Neuronal stem cell (in vitro differentiated cells): ENCODE data around the gene GMDS.

Experiments used
- DNase-seq: peaks from one replicate; pipeline ENCODE4 v3.0.0-alpha.2; 2013; ENCODE audit warnings: low spot score
- H2AFZ ChIP-seq: one replicate; pipeline ENCODE4 v1.6.1; 2013; ENCODE audit warnings: mild to moderate bottlenecking, low read length, inconsistent platforms
- H2AK5ac ChIP-seq: 2 replicates; pipeline ENCODE4 v1.6.1; 2013; ENCODE audit warnings: low read depth, mild to moderate bottlenecking, inconsistent platforms, low read length, moderate library complexity, mixed read lengths
- H2BK120ac ChIP-seq: 2 replicates; pipeline ENCODE4 v1.6.1; 2013; ENCODE audit warnings: low read depth, mild to moderate bottlenecking, inconsistent platforms, low read length, moderate library complexity, mixed read lengths
- H2BK12ac ChIP-seq: one replicate; pipeline ENCODE4 v1.6.1; 2013; ENCODE audit warnings: low read length, inconsistent platforms
- H2BK15ac ChIP-seq: 2 replicates; pipeline ENCODE4 v1.6.1; 2013; ENCODE audit warnings: mild to moderate bottlenecking, low read length, inconsistent platforms, mixed read lengths
- H2BK5ac ChIP-seq: one replicate; pipeline ENCODE4 v1.6.1; 2013; ENCODE audit warnings: inconsistent platforms, mild to moderate bottlenecking, low read length, moderate library complexity
- H3K14ac ChIP-seq: one replicate; pipeline ENCODE4 v1.6.1; 2013; ENCODE audit warnings: low read length, inconsistent platforms
- H3K18ac ChIP-seq: 2 replicates; pipeline ENCODE4 v1.6.1; 2013; ENCODE audit warnings: low read length, inconsistent platforms
- H3K23ac ChIP-seq: 2 replicates; pipeline ENCODE4 v1.6.1; 2013; ENCODE audit warnings: low read depth, mild to moderate bottlenecking, mixed read lengths, low read length, inconsistent platforms; ENCODE audit not compliant: poor library complexity
- H3K27ac ChIP-seq: replicated peaks from 3 replicates; pipeline ENCODE4 v1.5.1; 2013; ENCODE audit warnings: low read length, inconsistent platforms
- H3K27me3 ChIP-seq, 3 experiments: 2 replicates each; pipeline ENCODE4 v1.6.1; 2013; ENCODE audit warnings: low read length in 3 of 3, mild to moderate bottlenecking in 2 of 3, inconsistent platforms in 1 of 3, low read depth in 1 of 3, mixed read lengths in 1 of 3, moderate library complexity in 1 of 3; ENCODE audit not compliant: control insufficient read depth in 3 of 3, insufficient read depth in 3 of 3
- H3K36me3 ChIP-seq, 2 donors: replicated peaks in 1 of 2; 2 replicates each; pipeline ENCODE4 v1.6.1; 2013; ENCODE audit warnings: low read length in 2 of 2; ENCODE audit not compliant: control insufficient read depth in 2 of 2, insufficient read depth in 2 of 2
- H3K4ac ChIP-seq: 2 replicates; pipeline ENCODE4 v1.6.1; 2013; ENCODE audit warnings: inconsistent platforms, mild to moderate bottlenecking, low read length, moderate library complexity
- H3K4me1 ChIP-seq, 2 donors: 1 replicate in 1 of 2; 2 replicates in 1 of 2; pipeline ENCODE4 v1.6.1; 2013; ENCODE audit warnings: low read length in 2 of 2, low read depth in 1 of 2; ENCODE audit not compliant: control insufficient read depth in 2 of 2, insufficient read depth in 1 of 2
- H3K4me2 ChIP-seq: one replicate; pipeline ENCODE4 v1.6.1; 2013; ENCODE audit warnings: mild to moderate bottlenecking, low read length, inconsistent platforms; ENCODE audit not compliant: insufficient read depth, poor library complexity, severe bottlenecking
- H3K4me3 ChIP-seq, 2 donors: 2 replicates each; pipeline ENCODE4 v1.5.1; 2013; ENCODE audit warnings: low read length in 2 of 2, mild to moderate bottlenecking in 2 of 2, inconsistent platforms in 1 of 2, moderate library complexity in 1 of 2
- H3K79me1 ChIP-seq: one replicate; pipeline ENCODE4 v1.6.1; 2013; ENCODE audit warnings: low read depth, mild to moderate bottlenecking, inconsistent platforms, low read length, moderate library complexity
- H3K9ac ChIP-seq: one replicate; pipeline ENCODE4 v1.6.1; 2013; ENCODE audit warnings: mild to moderate bottlenecking, low read depth, low read length, inconsistent platforms; ENCODE audit not compliant: poor library complexity
- H3K9me3 ChIP-seq, 2 donors: replicated peaks in 1 of 2; 2 replicates each; pipeline versions ENCODE3 to v1.6.1; 2013; ENCODE audit warnings: low read length in 2 of 2, mild to moderate bottlenecking in 2 of 2, inconsistent platforms in 1 of 2, low read depth in 1 of 2, mixed read lengths in 1 of 2, moderate library complexity in 1 of 2; ENCODE audit not compliant: control insufficient read depth in 2 of 2, insufficient read depth in 1 of 2
- H4K8ac ChIP-seq: one replicate; pipeline ENCODE4 v1.6.1; 2013; ENCODE audit warnings: low read depth, mild to moderate bottlenecking, inconsistent platforms, low read length, moderate library complexity
- H4K91ac ChIP-seq: one replicate; pipeline ENCODE4 v1.6.1; 2013; ENCODE audit warnings: low read length, low read depth, mild to moderate bottlenecking, inconsistent platforms; ENCODE audit not compliant: poor library complexity
- WGBS, 2 donors: extraction: QIAGEN DNeasy Blood & Tissue Kit; methylation state at CpG; one replicate each; pipeline ENCODE4 v1.1.7; 2013; ENCODE audit warnings: missing lambda C conversion rate in 2 of 2, mixed read lengths in 1 of 2; ENCODE audit not compliant: insufficient read length in 2 of 2, insufficient replicate concordance in 1 of 2; ENCODE audit errors: extremely low coverage in 2 of 2; 5-methylcytosine and 5-hydroxymethylcytosine counted together

GMDS gene

GRCh38 chr6:1910621-1911407 is 334.6 kb downstream of the GMDS start:
- Histone ChIP-seq H2AFZ (no peak overlapping the region), H2BK120ac (no peak overlapping the region), H3K4me3 (no peak overlapping the region), H3K18ac (no peak overlapping the region), H3K27ac (no peak overlapping the region), H2AK5ac (no peak overlapping the region), H2BK15ac (no peak overlapping the region), H3K4me2 (no peak overlapping the region), H3K9ac (no peak overlapping the region), H3K36me3 (peaks cover 0 to 2% of the 10 kb centered on the region in 2 donors), H2BK5ac (no peak overlapping the region), H3K23ac (no peak overlapping the region), H3K4me1 (peaks cover 0 to 6% of the 10 kb centered on the region in 2 donors), H4K91ac (no peak overlapping the region), H2BK12ac (no peak overlapping the region), H3K14ac (no peak overlapping the region), H3K4ac (no peak overlapping the region), H4K8ac (no peak overlapping the region), H3K79me1 (no peaks in the 10 kb centered on the region), H3K9me3 (peaks cover 0 to 2% of the 10 kb centered on the region in 2 donors), H3K27me3 (no peaks in the 10 kb centered on the region)
- DNase-seq = no peak
- WGBS, 2 donors = no CpG with 5 or more reads among the region's 8 CpGs

- Histone ChIP-seq H3K4ac (no peak overlapping the region), H3K27me3 (no peaks in the 10 kb centered on the region), H3K27ac (no peak overlapping the region), H3K36me3 (no peaks in the 10 kb centered on the region), H4K8ac (no peak overlapping the region), H2BK12ac (no peak overlapping the region), H2BK5ac (no peak overlapping the region), H2BK15ac (no peak overlapping the region), H3K79me1 (no peaks in the 10 kb centered on the region), H3K9me3 (no peaks in the 10 kb centered on the region), H3K9ac (no peak overlapping the region), H4K91ac (no peak overlapping the region), H2AK5ac (no peak overlapping the region), H2BK120ac (no peak overlapping the region), H3K23ac (no peak overlapping the region), H3K14ac (no peak overlapping the region), H3K4me3 (no peak overlapping the region), H3K18ac (no peak overlapping the region), H3K4me2 (no peak overlapping the region), H2AFZ (no peak overlapping the region), H3K4me1 (peaks cover 4 to 16% of the 10 kb centered on the region in 2 donors)
- WGBS, 2 donors = no CpG with 5 or more reads among the region's 7 CpGs
- DNase-seq = no peak
These were observed 336.6 kb downstream of the GMDS start for GRCh38 chr6:1908784-1909183.

- Histone ChIP-seq H3K9ac (no peak overlapping the region), H3K4me2 (no peak overlapping the region), H4K91ac (no peak overlapping the region), H2AFZ (no peak overlapping the region), H2BK12ac (no peak overlapping the region), H2BK5ac (no peak overlapping the region), H2BK120ac (no peak overlapping the region), H3K4me3 (no peak overlapping the region), H3K23ac (no peak overlapping the region), H3K14ac (no peak overlapping the region), H3K18ac (peak overlapping the region; percentile 56), H2AK5ac (no peak overlapping the region), H3K4ac (no peak overlapping the region), H3K36me3 (no peaks in the 10 kb centered on the region), H3K4me1 (peaks cover 7 to 18% of the 10 kb centered on the region in 2 donors), H3K9me3 (no peaks in the 10 kb centered on the region), H3K79me1 (no peaks in the 10 kb centered on the region), H3K27ac (no peak overlapping the region), H2BK15ac (no peak overlapping the region), H4K8ac (no peak overlapping the region), H3K27me3 (no peaks in the 10 kb centered on the region)
- no peak for DNase-seq
- WGBS, 2 donors = no CpG with 5 or more reads among the region's 6 CpGs
These were observed 338.8 kb downstream of the GMDS start for GRCh38 chr6:1906609-1907008.

- no peak overlapping the region for H2AK5ac ChIP-seq
- no peak overlapping the region for H2BK12ac ChIP-seq
- H3K23ac ChIP-seq = no peak overlapping the region
- no CpG with 5 or more reads among the region's 1 CpG for WGBS, 2 donors
- H3K14ac ChIP-seq = no peak overlapping the region
- H2BK5ac ChIP-seq = no peak overlapping the region
- no peak overlapping the region for H3K4me2 ChIP-seq
- H3K4me3 ChIP-seq = no peak overlapping the region
- H2AFZ ChIP-seq = no peak overlapping the region
- no peaks in the 10 kb centered on the region for H3K36me3 ChIP-seq
- no peak overlapping the region for H2BK15ac ChIP-seq
- H3K4me1 ChIP-seq = peaks cover 7 to 18% of the 10 kb centered on the region in 2 donors
- no peak for DNase-seq
- no peak overlapping the region for H4K8ac ChIP-seq
- no peak overlapping the region for H3K9ac ChIP-seq
- H3K4ac ChIP-seq = no peak overlapping the region
- H3K18ac ChIP-seq = no peak overlapping the region
- no peaks in the 10 kb centered on the region for H3K79me1 ChIP-seq
- no peak overlapping the region for H4K91ac ChIP-seq
- H3K9me3 ChIP-seq = no peaks in the 10 kb centered on the region
- H3K27ac ChIP-seq = no peak overlapping the region
- no peak overlapping the region for H2BK120ac ChIP-seq
- H3K27me3 ChIP-seq = no peaks in the 10 kb centered on the region
These were observed 339.4 kb downstream of the GMDS start for GRCh38 chr6:1906014-1906413.
